CD4-positive, alpha-beta T cell treated with Interleukin-2 at 100 ng/mL for 4 hours (primary cell): ENCODE results near the gene EIF4EBP2.

Experiments used
- DNase-seq: peaks from one replicate; pipeline ENCODE4 v3.0.0-alpha.2; 2020; ENCODE audit warnings: low spot score

EIF4EBP2 gene, protein sequence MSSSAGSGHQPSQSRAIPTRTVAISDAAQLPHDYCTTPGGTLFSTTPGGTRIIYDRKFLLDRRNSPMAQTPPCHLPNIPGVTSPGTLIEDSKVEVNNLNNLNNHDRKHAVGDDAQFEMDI

DNA sequence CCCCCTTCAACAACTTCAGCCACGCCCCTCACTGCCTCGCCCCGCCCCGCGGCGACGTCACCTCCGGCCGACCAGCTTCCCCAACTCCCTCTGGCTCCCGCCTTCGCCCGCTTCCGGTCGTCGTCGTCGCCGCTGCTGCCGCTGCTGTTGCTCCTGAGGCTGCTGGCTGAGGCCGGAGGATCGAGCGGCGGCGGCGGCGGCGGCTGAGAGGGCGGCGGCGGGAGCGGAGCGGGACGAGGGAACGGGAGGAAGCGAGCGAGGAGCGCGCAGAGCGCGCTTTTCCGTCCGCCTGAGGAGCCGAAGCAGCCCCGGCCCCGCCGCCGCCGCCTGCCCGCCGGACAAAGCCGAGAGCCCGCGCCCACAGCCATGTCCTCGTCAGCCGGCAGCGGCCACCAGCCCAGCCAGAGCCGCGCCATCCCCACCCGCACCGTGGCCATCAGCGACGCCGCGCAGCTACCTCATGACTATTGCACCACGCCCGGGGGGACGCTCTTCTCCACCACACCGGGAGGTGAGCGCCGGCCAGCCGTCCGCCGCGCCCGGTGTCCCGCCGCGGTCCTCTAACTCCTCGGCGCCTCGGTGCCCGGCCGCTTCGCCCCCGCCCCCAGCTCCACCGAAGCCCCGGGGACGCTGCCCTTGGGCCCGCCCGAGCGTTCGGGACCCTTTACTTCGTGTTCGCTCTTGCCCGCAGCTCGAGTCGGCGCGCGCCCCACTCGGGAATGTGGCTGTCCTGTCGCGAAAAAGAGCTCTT lies at the start of gene EIF4EBP2:
TSS of gene EIF4EBP2 (plus strand) at position 110 of the 751 bp plus-strand sequence. CDS start at position 367, 257 bp downstream.
- peak; percentile 97 for DNase-seq

DNA sequence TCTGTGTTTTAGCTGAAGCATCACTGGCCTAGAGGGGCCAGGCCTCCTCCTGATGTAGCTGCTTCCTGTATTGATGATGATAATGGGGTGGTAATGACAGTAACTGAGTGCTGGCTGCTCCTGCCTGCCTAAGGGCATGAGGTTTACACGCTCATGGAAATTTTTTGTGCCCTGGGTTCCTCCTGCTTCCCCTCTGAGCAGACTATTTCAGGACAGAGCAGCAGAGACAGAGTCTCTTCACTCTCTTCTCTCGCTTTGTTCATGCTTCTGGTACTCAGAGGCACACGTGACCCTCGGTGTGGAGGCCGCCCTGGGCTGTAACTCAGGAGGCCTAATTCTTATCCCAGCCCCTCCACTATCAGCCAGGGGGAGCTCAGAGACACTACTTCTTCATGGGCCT lies 49.4 kb upstream of the EIF4EBP2 start:
- DNase-seq = no peak

DNA sequence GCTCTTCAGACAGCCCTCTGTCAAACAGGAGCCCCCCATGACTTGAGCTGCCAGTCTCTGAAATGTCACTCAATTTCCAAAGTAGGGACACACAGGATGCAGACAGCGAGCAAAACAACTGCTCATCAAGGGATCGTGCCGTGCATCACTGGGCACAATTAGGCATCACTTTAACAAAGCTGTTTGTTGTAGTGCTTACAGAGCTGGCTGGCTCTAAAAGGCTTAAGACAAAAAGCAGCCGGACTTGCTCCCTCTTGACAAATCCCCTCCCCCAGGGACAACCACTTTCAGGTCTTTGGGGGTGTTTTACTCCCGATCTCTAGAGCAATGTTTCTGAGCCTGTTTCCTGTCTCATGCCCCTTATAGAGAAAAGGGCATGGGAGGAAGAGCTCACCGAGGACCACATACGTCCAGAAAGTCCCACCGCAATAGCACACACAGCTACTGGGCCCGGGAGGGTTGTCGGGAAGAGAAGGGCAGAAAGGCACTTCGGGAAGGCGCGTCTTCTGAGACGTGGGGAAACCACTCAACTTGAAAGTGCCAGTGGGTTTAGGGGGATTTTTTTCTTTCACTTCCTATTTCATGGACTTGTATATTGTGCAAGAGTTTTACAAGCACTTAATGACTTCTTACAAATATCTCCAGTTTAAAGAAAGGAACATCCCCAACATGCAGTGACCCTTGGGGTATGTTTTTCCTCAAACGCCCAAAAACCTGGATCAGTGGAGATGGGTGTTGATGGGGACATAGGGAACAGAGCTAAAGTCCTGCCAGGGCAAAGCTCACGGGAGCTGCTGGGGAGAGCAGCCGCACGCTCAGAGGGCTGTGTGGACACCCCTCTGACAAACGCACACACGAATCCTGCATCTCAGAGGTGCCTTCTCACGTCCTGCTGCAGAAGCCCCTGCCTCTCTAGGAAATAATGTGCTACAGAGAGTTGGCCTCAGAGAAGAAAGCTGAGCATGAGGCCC lies 48.6 kb upstream of the EIF4EBP2 start:
- peak; percentile 12 for DNase-seq

DNA sequence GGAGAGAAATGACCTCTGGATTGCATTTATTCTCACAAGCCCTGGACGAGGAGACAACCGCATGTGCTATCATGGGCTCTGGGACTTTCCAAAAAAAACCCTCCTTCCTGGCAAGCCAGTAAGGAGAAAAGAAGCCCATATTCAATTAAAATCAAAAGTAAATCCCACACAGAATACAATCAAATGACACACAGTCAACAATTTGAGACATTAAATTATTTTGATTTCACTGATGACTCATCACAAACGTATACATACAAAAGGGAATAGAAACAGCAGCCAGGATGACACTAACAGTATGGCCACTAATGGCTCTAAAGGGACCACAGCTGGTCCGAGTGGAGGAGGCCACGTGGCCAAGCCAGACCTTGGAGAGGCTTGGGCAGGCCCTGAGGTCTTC lies 46.4 kb upstream of the EIF4EBP2 start:
- DNase-seq = no peak

DNA sequence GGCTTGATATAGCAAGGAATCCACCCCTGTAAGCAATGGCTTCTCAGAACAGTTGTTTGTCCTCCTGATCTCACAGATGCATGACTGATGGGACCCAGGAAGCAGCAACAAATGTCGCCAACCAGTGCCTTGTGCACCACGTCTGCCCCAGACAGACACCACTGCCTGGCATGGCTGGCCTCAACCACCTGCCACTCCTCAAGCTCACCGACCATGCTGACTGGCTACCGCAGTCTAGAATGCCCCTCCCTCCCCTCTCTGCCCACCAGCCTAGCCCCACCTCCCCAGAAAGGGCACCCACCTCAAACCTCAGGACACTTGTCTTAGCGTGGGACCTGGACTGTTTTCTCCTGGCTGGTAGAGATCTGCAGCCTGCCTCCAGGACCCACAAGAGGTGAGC lies 45.5 kb upstream of the EIF4EBP2 start:
- no peak for DNase-seq

DNA sequence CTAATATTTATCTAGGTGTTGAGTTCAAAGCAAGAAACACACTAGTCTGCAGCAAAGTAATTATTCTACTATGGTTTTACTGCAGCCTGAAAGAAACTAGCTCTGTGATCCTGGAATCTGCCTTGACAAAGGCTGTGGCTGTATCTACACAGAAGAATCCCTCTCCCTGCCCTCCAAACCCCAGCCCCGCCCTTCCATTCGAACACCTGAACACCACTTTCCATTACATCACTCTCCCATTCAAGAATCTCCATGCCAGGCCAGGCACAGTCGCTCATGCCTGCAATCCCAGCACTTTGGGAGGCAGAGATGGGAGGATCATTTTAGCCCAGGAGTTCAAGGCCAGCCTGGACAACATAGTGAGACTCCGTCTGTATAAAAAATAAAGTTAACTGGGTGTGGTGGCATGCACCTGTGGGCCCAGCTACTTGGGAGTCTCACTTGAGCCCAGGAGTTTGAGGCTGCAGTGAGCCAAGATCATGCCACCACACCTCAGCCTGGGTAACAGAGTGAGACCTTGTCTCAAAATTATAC lies 44.9 kb upstream of the EIF4EBP2 start:
- DNase-seq = no peak

DNA sequence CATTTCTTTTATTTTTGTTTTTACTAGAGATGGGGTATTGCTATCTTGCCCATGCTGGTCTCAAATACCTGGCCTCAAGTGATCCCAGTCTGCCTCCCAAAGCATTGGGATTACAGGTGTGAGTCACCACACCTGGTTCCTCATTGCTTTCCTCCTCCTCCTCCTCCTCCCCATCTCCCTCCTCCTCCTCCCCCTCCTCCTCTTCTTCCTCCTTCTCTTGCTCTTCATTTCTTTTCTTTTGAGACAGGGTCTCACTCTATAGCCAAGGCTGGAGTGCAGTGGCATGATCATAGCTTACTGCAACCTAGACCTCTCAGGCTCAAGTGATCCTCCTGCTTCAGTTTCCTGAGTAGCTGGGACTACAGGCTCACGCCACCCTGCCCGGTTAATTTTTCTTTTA lies 43.7 kb upstream of the EIF4EBP2 start:
- DNase-seq = no peak

DNA sequence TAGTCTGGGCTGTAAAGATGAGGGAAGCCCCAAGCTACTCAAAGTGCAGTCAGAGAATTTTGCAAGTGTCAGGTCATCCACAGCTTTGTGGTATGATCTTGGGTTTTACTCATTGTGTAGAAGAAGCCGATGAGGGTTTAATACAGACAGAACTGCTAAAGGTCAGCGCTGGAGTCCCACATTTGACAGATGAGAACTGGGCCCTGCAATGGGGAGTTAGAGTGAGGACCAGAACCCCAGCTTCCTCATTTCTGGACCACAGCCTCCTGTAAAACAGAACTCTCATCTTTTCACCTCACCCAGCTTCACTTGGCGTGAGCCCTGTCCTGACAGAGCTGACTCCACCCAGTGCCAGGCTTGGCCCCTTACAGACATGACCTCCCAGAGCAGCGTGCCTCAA lies 41.6 kb upstream of the EIF4EBP2 start:
- DNase-seq = no peak

DNA sequence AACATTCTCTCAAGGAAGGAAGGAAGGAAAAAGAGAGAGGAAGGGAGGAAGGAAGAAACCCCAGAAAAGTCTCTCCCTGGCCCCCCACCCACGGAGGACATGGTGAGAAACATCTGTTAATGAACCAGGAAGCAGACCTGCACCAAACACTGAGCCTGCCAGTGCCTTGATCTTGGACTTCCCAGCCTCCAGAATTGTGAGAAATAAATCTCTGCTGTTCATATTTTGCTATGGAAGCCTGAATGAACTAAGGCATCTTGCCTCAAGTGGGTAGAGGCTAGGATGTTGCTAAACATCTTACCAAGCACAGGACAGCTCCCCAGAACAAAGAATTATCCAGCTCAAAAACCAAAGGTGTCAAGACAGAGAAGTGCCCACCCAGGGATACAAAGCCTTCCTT lies 40.7 kb upstream of the EIF4EBP2 start:
- DNase-seq = no peak

DNA sequence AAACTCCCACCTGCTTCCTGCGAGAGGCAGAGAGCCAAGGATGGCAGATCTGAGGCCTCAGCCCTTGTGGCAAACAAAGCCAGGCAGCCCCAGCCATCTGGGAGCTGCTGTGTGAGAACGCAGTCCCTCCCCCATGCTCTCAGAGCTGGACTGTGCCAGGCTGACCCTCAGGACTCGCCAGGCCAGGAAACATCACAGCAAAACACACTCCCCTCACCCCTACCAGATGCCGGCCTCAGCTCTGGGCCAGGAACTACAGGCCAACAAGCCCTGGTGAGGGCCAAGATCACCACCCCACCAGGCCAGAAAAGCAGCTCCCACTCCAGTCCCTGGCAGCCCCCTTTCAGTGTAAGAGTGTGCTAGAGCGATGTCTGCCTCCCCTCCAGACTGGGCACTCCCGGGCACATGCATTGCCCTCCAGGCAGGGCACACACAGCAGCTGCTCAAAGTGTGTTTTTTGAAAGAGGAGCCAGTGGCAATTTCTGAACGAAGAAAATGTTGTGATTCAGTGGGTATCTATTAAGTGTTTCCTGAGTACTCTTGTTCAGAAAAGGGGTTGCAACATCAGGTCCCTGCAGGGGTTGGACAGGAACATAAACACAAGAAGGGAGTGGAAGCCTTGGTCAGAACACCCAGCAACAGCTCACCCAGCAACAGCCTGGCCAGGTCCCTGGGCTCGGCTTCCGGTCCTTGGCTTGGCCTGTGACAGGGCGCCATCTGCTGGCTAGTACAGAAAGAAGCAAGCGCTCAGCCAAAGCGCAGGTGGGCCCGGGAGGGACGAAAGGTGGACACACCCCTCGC lies 39.8 kb upstream of the EIF4EBP2 start:
- peak; percentile 86 for DNase-seq

DNA sequence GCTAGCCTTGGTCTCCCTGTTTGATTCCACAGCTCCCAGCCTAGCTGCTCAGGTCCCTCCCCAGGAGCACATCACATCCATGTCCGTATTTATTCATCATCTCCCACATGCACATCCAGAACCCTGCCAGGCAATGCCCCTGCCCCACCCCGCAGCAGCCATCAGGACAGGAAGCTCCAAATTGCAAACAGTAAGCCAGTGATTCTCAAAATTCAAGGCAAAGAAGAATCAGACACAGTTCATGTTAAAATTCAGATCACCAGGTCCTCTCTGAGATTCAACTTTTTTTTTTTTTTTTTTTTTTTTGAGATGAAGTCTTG lies 39.2 kb upstream of the EIF4EBP2 start:
- no peak for DNase-seq

DNA sequence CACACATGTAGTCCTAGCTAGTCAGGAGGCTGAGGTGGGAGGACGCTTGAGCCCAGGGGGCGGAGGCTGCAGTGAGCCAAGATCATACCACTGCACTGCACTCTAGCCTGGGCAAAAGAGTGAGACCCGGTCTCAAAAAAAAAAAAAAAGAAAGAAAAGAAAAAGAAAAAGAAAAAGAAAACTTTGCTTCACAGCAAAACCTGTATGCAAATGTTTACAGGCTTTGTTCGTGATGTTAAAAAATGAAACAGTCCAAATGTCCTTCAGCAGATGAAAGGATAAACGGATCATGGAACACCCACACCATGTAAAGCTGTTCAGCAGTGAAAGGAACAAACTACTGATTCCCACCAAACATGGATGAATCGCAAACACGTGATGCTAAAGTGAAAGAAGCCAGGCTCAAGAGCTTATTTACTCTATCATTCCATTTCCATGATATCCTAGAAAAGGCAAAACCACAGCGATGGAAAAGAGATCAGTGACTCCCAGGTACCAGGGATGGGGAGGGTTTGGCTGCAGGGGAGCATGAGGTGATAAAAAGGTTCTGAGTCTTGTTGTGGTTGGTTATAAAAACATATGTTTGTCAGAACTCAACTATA lies 36.6 kb upstream of the EIF4EBP2 start:
- no peak for DNase-seq

DNA sequence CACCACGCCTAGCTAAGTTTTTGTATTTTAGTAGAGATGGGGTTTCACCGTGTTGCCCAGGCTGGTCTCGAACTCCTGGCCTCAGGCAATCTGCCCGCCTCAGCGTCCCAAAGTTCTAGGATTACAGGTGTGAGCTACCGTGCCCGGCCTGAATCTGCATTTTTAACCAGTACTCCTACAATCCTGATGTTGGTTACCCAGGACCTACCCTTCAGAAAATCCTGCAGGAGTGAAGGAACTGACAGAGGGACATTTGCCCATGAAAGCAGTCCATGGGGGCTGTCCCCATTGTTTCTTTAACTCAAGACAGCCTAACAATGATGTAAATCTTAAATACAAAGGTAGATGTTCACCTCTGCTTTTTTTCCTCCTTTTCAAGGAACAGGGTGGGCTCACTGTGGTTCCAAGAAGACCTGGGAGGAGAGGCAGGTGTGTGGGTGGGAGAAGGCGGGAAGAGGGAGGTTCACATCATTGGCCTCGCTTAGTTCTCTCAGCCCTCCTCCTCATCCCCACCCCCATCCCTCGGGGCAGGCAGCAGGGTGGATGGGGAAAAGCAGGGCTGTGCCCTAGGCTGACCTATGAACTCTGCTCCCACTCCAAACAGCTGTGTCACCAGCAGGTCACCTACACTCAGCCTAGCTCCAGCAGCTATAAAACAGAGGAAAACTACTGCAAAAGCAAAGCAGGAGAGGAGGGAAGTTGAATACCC lies 35.0 kb upstream of the EIF4EBP2 start:
- DNase-seq = no peak

DNA sequence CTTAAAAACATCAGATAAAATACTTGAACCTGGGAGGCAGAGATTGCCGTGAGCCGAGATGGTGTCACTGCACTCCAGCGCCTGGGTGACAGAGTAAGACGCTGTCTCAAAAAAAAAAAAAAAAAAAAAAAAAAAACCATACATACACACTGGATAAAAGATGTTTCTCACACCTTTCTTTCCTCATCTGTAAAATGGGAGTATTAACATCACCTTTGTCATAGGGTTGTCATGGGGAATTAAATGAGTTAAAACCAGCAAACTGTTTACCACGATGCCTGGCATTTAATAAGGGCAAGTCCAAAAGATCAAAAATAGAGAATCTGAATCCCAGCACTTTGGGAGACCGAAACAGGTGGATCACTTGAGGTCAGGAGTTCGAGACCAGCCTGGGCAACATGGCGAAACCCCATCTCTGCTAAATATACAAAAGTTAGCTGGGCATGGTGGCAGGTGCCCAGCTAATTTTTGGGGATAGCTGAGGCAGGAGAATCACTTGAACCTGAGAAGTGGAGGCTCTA lies 34.4 kb upstream of the EIF4EBP2 start:
- DNase-seq = no peak

DNA sequence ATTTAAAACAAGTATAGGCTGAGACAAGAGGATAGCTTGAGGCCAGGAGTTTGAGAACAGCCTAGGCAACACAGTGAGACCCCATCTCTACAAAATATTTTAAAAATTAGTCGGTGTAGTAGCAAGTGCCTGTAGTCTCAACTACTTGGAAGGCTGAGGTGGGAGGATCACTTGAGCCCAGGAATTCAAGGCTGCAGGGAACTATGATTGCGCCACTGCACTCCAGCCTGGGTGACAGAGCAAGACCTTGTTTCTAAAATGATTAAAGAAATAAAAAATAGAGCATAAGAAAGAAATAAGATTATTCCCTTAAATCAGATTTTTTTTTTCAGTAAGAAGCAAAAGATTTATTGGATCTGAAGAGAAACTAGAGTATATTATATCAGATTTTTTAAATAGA lies 33.2 kb upstream of the EIF4EBP2 start:
- DNase-seq = no peak

DNA sequence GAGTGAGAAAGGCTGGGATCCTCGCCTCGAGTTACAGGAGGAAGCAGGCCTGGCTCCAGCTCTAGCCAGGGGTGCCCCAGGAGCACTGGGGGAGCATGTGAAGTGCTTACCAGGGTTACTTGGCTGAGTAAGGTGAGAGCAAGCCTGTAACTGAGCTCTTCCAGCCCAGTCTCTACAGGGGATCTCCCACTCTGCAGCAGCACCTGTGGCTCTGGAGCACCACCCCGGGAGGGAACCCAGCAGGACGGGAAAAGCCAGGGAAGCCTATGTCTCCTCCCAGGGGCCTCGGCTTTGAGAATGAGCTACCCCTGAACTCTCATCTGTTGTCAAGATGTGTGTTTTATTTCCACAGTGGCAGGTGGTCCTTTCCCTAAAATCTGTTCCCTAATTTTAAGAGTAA lies 32.1 kb upstream of the EIF4EBP2 start:
- DNase-seq = no peak

DNA sequence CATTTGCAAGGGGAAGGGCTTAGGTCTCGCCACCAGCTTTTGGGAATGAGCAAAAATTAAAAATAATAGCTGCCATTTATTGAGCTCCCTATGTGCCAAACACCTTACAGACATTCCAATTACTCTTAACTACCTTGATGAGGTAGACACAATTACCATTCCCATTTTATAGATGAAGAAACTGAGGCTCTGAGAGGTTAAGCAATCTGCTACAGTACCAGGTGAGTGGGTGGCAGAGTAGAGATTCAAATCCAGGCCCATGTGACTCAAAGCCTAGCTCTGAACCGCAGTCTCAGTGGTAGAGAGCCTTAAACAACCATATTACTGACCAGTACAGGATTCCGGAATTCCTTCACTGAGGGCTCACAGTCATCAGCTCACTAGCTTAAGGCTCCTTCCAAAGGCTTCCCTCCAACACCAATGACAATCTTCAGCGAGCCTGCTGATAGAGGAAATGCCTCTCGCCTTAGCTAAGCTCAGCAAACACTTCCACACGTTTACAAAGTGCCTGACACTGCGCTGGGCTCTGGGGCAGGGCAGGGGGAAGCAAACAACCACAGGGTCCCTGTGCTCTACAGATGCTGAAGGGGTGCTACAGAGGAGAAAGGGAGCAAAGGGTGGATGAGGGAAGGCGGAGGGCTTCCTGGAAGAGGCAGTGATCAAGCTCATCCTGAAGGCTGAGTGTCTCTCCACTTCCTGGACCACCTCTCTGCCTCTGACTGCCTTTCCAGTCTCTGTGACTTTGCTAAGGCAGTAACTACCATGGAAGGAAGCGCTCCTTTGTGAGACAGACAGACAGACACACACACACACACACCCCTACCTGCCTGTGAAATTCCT lies 28.9 kb upstream of the EIF4EBP2 start:
- no peak for DNase-seq

DNA sequence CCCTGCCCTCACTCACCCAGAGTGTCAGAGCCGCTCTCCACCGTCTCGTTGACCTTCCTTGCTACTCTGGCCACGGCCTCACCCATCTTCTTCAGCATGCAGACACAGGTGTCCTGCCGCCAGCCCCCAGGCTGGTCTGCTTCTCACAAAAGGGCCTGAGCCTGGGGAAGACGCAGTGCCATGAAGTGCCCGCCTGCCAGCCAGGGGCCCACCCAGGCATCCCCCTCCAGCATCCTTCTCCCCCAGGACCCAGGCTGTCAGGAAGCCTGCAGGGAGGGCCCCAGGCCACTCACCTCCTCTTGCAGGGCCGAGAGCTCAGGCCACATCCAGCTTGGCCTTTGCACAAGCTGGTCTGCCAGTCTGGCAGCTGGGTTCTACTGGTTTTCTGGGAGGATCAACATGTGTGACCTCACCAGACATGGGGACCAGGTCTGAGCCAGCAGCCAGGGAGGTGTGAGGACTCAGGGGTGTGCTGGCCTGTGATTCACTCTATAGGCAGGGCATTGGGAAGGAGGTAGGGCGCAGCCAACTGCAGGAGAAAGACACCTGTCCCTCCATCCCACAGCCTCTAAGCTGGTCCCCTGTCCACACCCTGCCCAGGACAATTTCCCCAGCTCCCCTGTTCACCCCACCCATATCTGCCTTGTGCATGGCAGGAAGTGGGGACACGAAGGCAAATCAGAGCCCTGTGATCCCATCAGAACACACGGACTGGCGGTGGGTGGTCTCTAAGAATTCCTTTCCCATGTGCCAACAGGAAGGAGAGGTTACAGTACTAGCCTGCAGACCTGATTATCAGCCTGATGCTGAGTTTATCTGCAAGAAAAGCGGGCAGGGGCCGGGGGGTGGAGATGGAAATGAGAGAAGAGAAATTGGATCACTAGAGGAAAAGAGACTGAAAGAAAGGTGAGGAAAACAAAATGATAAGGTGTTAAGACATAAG lies 27.2 kb upstream of the EIF4EBP2 start:
- no peak for DNase-seq

DNA sequence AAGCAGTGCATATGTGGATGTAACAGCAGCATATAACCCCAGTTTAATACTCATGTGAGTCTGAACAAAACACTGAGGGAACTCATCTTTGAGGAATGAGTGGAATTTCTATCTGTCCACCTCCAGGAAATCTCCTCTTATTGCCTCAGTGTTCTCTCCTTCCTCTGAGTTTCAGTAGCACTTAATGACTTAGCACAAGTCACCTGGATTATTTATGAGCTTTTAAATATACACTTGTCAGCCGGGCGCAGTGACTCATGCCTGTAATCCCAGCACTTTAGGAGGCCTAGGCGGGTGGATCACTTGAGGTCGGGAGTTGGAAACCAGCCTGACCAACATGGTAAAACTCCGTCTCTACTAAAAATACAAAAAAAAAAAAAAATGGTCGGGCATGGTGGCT lies 25.8 kb upstream of the EIF4EBP2 start:
- no peak for DNase-seq
